Stimulated activated CD4-positive, alpha-beta T cell treated with anti-CD3 and anti-CD28 coated beads, Interleukin-1b, Interleukin-23, amount 100 ng/mL, for 4 hours (primary cell): ENCODE measurements around the gene INPP5A.
"Not testable (repeated sequence)": the region's sequence is repeated elsewhere in the genome, so short reads cannot be mapped to it uniquely, and the experiment has no call there.

Experiments used
- DNase-seq, 2 donors: peaks; one replicate each; pipeline ENCODE4 v3.0.0-alpha.2; 2020; ENCODE audit warnings: low read depth in 2 of 2

The INPP5A gene

GRCh38 chr10:132780356-132780755, 242.8 kb downstream of the INPP5A start:
- DNase-seq, result no peak

- no peak for DNase-seq
Measured at GRCh38 chr10:132781556-132781955, 244.0 kb downstream of the INPP5A start.

GRCh38 chr10:132783165-132783939, 245.8 kb downstream of the INPP5A start:
- DNase-seq, result no peak

- no peak for DNase-seq
Measured at GRCh38 chr10:132783940-132784865, 246.6 kb downstream of the INPP5A start.

- no peak for DNase-seq
Measured at GRCh38 chr10:132784866-132785722, 247.5 kb downstream of the INPP5A start.

- DNase-seq, result no peak
Measured at GRCh38 chr10:132785723-132786475, 248.3 kb downstream of the INPP5A start, which contains the start of gene NKX6-2. NKX6-2 (minus strand) TSS chr10:132786147; CDS start chr10:132785948, 199 bp downstream.

- no peak for DNase-seq
Measured at GRCh38 chr10:132786476-132786883, 248.9 kb downstream of the INPP5A start.

- DNase-seq, result no peak
Measured at GRCh38 chr10:132786884-132787494, 249.4 kb downstream of the INPP5A start.

GRCh38 chr10:132787495-132788179, 250.1 kb downstream of the INPP5A start:
- no peak for DNase-seq

- no peak for DNase-seq
Measured at GRCh38 chr10:132788180-132788830, 250.7 kb downstream of the INPP5A start.

- DNase-seq, result no peak
Measured at GRCh38 chr10:132788831-132789219, 251.2 kb downstream of the INPP5A start.

GRCh38 chr10:132789659-132790148, 252.1 kb downstream of the INPP5A start:
- DNase-seq, result no peak

GRCh38 chr10:132790470-132790869, 252.9 kb downstream of the INPP5A start:
- no peak for DNase-seq

GRCh38 chr10:132790934-132791829, 253.6 kb downstream of the INPP5A start:
- no peak for DNase-seq

GRCh38 chr10:132792099-132792498, 254.5 kb downstream of the INPP5A start:
- DNase-seq, result not testable (repeated sequence)

- DNase-seq, result no peak
Measured at GRCh38 chr10:132792796-132793195, 255.2 kb downstream of the INPP5A start.

- DNase-seq, result no peak
Measured at GRCh38 chr10:132793213-132793612, 255.6 kb downstream of the INPP5A start.
